Suprapubic skin (tissue), 4 donors: ENCODE results near the gene RASSF7.

Experiments
- CTCF ChIP-seq, 2 donors: fragments of 200-600 bp in 1 of 2; fragments of 450-650 bp in 1 of 2; sonication (generic) in 1 of 2; IDR thresholded peaks; one replicate each; pipeline ENCODE4 v1.5.1; 2016 to 2019; ENCODE audit warnings: antibody characterized with exemption in 2 of 2, mild to moderate bottlenecking in 1 of 2, moderate library complexity in 1 of 2
- EP300 ChIP-seq: sonication (generic); formaldehyde crosslinking; IDR thresholded peaks from one replicate; pipeline ENCODE4 v1.6.1; 2017; ENCODE audit warnings: antibody characterized with exemption
- POLR2A ChIP-seq, 2 donors: fragments of 450-650 bp; IDR thresholded peaks; one replicate each; pipeline ENCODE4 v1.6.1; 2017; ENCODE audit warnings: antibody characterized with exemption in 2 of 2, mild to moderate bottlenecking in 2 of 2, moderate library complexity in 2 of 2
- POLR2AphosphoS5 ChIP-seq, 3 donors: sonication (generic); formaldehyde crosslinking; IDR thresholded peaks; one replicate each; pipeline ENCODE4 v1.6.1; 2017; ENCODE audit warnings: antibody characterized with exemption in 3 of 3

GRCh38 chr11:597166-597725 is 36.5 kb downstream of the RASSF7 start:
- TF ChIP-seq POLR2A (IDR thresholded peaks at IDR 0.05) = no peak
- no peak for TF ChIP-seq POLR2AphosphoS5 (IDR thresholded peaks at IDR 0.05)
- TF ChIP-seq CTCF (IDR thresholded peaks at IDR 0.05) = no peak
- TF ChIP-seq EP300 = no peak
